Right lobe of liver (tissue), 4 donors: Measurements from ENCODE around the gene BRICD5.

Experiments used
- CTCF ChIP-seq, 4 donors: fragments of 200-600 bp in 3 of 4; fragments of 450-650 bp in 1 of 4; IDR thresholded peaks; one replicate each; pipeline versions ENCODE4 v1.5.1 to v1.8.0; 2016 to 2022; ENCODE audit warnings: antibody characterized with exemption in 4 of 4, mild to moderate bottlenecking in 2 of 4
- POLR2A ChIP-seq: fragments of 450-650 bp; IDR thresholded peaks from one replicate; pipeline ENCODE4 v1.6.1; 2017; ENCODE audit warnings: antibody characterized with exemption, mild to moderate bottlenecking
- donor health status: DM: no; HTN: no; CAD: no.
- donor health status: DM: no; HTN: no; CAD: no.
- donor health status: DM: no; HTN: yes; CAD: no.

GRCh38 chr16:2167068-2167638, 43.5 kb downstream of the BRICD5 start:
- TF ChIP-seq CTCF (IDR thresholded peaks at IDR 0.05) (no peak), POLR2A (no peak)
